ENCODE measurements around the gene SLC34A3. TPM values are rescaled to one million over a fixed set of nuclear protein-coding genes. Genes with fewer than 3 reads are reported as not detected.

Gene SLC34A3
- total RNA-seq, 1 donor from 2014 or later: not detected

DNA sequence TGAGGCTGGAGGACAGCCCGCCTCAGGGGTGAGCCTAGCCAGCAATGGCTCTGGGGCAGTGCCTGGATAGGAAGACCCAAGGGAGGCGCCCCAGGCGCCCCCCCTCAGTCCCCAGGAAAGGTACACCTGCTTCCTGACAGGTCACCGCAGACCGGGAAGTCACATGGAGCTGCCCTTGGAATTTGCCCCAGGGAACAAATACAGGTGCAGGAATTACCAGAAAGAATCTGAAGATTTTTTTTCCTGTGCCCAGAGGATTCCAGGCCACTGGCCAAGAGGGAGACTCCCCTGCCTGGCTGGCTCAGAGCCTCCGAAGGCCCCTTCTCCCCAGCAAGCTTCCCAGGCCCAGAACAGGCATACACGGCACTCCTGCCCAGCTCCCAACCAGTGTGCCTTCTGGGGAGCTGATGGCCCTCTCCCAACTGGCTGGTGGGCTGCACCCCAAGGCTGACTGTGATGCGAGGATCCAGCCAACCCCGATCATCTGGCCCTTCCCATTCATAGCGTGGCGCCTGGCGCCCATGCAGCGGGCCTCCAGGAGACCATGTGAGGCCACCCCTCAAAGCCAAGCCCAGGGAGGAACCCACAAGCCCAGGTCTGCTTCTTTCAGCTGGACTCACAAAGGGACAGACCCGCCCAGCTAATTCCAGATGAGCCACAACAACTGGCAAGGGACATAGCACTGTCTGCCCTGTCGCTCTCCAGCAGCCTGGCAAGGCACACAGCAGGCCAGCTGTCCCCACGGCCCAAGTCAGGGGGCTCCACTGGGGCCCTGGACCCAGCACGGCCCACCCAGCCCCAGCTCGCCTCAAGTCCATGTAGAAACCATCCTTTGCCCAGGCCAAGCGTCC, 32.4 kb upstream of the SLC34A3 start:
- Histone ChIP-seq H3K36me3 (ENCODE audit: control insufficient read depth, insufficient read depth, low read length) (no peaks in the 10 kb centered on the region), H3K4me3 (ENCODE audit: low read depth, low read length) (no peak overlapping the region), H3K27me3 (ENCODE audit: control insufficient read depth, insufficient read depth, low read length) (no peaks in the 10 kb centered on the region)
- TF ChIP-seq, protein P1, sequence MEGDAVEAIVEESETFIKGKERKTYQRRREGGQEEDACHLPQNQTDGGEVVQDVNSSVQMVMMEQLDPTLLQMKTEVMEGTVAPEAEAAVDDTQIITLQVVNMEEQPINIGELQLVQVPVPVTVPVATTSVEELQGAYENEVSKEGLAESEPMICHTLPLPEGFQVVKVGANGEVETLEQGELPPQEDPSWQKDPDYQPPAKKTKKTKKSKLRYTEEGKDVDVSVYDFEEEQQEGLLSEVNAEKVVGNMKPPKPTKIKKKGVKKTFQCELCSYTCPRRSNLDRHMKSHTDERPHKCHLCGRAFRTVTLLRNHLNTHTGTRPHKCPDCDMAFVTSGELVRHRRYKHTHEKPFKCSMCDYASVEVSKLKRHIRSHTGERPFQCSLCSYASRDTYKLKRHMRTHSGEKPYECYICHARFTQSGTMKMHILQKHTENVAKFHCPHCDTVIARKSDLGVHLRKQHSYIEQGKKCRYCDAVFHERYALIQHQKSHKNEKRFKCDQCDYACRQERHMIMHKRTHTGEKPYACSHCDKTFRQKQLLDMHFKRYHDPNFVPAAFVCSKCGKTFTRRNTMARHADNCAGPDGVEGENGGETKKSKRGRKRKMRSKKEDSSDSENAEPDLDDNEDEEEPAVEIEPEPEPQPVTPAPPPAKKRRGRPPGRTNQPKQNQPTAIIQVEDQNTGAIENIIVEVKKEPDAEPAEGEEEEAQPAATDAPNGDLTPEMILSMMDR (IDR thresholded peaks at IDR 0.05; ENCODE audit: insufficient read depth, low read length, severe bottlenecking): no peak
- peak; percentile 32 for FAIRE-seq
- peak; percentile 30 for DNase-seq (ENCODE audit: low read depth)

DNA sequence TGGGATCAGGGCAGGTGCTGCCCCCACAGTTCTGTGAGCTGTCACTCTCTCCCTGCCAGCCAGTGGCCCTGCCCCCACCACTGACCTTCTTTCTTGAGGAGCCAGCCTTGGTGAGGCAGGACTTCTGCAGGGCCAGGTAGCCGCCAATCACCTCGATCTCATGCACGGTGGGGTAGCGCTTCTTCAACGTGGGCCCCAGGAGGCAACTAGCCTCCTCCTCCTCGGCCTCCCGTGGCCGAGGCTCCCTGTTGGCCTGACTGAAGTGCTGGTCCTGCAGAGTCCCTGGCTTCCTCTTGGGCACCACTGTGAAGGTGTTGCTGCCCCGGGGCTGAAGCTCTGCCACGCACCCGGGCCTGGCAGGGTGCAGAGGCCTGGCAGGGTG, 31.8 kb upstream of the SLC34A3 start:
- FAIRE-seq (no peak), DNase-seq (ENCODE audit: low read depth) (no peak)
- TF ChIP-seq, protein P1 (IDR thresholded peaks at IDR 0.05; ENCODE audit: insufficient read depth, low read length, severe bottlenecking): no peak
- Histone ChIP-seq H3K4me3 (ENCODE audit: low read depth, low read length) (no peak overlapping the region), H3K27me3 (ENCODE audit: control insufficient read depth, insufficient read depth, low read length) (no peaks in the 10 kb centered on the region), H3K36me3 (ENCODE audit: control insufficient read depth, insufficient read depth, low read length) (no peaks in the 10 kb centered on the region)

DNA sequence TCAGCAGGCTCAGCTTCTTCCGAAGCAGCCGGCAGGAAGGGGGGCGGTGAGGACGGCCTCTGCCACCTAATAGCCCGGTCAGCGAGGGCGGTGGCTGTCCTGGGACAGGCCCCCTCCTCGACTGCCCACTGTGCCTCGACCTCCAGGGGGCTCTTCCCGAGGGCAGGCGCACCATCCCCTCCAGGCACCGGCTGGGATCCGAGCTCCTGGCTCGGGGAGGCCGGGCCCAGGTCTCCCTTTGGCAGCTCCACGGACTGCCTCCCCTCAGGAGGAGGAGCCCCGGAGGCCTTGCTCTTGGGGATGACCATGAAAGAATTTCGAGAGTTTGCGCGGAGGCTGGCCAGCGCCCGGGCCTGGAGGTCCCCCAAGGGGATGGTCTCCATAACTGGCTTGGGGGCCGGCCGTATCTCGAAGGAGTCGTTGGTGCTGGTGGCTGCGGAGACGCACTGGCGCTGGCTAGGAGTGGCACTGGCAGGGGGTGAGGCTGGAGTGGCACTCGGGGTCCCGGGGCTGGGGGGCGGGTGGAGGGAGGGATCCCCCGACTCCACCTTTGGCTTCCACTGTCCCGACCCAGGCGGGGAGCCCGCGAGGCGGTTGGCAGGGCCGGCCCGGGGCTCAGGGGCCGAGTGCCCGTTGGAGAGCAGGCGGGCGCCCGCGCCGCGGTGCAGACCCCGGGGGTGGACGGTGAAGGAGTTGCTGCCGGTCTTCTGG, 31.1 kb upstream of the SLC34A3 start:
- TF ChIP-seq, protein P1 (IDR thresholded peaks at IDR 0.05; ENCODE audit: insufficient read depth, low read length, severe bottlenecking): no peak
- DNase-seq (ENCODE audit: low read depth) (no peak), FAIRE-seq (no peak)
- H3K36me3 ChIP-seq (ENCODE audit: control insufficient read depth, insufficient read depth, low read length): no peaks in the 10 kb centered on the region
- peak overlapping the region; percentile 33 for H3K4me3 ChIP-seq (ENCODE audit: low read depth, low read length)
- H3K27me3 ChIP-seq (ENCODE audit: control insufficient read depth, insufficient read depth, low read length): no peaks in the 10 kb centered on the region

DNA sequence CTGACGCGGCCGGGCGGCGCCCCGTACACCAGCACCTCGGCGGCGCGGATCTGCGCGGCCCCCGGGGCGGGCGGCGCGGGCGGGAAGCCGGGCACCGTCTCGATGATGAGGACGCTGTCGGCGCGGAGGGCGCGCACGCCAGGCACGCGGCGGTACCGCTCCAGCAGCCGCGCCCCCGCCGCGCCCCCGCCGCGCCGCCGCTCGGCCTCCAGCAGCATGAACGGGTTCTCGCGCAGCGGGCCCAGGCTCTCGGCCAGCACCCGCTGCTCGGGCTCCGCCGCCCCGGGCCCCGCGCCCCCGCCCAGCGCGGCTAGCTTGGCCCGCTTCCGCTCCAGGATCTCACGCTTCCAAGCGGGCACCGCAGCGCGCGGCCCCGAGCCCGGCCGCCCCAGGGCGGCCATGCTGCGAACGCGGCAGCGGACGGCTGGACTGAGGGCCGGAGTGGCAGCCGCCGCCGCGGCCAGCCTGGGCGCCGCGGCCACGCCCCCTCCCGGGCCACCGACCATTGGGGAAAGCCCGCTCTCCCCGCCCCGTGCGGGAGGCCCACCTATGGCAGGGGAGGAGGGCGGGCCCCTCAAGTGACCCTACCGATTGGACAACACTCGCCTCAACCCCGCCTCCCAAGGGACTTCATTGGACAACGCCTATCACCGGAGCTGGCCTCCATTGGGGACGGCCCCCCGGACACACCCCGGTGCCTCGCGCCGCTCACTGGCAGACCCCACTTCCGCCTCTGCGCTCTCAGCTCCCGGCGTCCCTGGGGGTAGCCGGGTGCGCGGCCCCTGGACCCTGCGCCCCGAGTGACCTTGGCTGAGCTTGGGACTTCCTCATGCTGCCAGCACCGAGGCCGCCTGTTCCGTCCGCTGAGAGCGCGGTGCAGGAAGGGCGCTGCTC, 30.1 kb upstream of the SLC34A3 start, which contains the start of gene TPRN:
TPRN (minus strand) TSS at position 431 of the 894 bp plus-strand sequence; CDS start at position 401, 30 bp downstream.
- peak; percentile 92 for DNase-seq (ENCODE audit: low read depth)
- Histone ChIP-seq H3K36me3 (ENCODE audit: control insufficient read depth, insufficient read depth, low read length) (no peaks in the 10 kb centered on the region), H3K27me3 (ENCODE audit: control insufficient read depth, insufficient read depth, low read length) (no peaks in the 10 kb centered on the region), H3K4me3 (ENCODE audit: low read depth, low read length) (peak within 1 kb of the TSS; percentile 58)
- FAIRE-seq: no peak
- TF ChIP-seq, protein P1 (IDR thresholded peaks at IDR 0.05; ENCODE audit: insufficient read depth, low read length, severe bottlenecking): no peak

DNA sequence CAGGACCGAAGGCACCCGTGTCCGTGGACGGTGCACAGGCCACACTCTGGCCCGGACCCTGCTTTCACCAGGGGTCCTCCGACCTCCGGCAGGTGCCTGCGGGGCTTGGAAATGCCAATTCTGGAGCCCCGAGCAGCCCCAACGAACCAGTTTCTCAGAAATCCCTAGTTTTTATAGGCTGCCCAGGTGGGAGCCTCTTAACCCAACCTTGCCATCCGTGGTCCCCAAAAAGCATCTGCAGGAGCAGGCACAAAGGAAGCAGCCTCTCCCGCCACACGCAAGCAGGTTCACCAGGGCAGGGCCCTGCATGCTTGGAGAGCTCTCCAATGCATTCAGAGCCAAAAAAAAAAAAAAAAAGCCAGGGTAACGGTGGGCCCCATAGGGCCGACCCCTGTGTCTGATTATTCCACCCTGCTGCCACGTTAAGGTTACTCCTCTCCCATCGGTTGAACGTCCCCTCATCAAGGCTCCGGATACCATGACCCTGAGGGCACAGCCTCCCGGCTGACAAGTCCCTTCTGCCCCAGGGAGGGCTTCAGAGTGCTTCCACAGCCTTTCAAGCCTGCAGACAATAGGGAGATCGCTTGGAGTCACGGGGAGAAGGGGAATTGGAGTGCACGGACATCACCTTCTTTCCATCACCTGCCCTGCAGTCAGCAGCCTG, 29.4 kb upstream of the SLC34A3 start:
- no peaks in the 10 kb centered on the region for H3K36me3 ChIP-seq (ENCODE audit: control insufficient read depth, insufficient read depth, low read length)
- TF ChIP-seq, protein P1 (IDR thresholded peaks at IDR 0.05; ENCODE audit: insufficient read depth, low read length, severe bottlenecking): no peak
- H3K4me3 ChIP-seq (ENCODE audit: low read depth, low read length): peak overlapping the region; percentile 58
- no peak for FAIRE-seq
- no peaks in the 10 kb centered on the region for H3K27me3 ChIP-seq (ENCODE audit: control insufficient read depth, insufficient read depth, low read length)
- DNase-seq (ENCODE audit: low read depth): no peak
